Stimulated activated CD8-positive, alpha-beta memory T cell treated with anti-CD3 and anti-CD28 coated beads, Interleukin-15, amount 100 ng/mL, for 4 hours (primary cell): ENCODE measurements around the gene EFHC2.
A peak's percentile ranks its signal among the peaks of the same experiment; 100 is the strongest.
"Not testable (repeated sequence)": the region's sequence is repeated elsewhere in the genome, so short reads cannot be mapped to it uniquely, and the experiment has no call there.

Experiments
- DNase-seq, 2 donors: peaks; one replicate each; pipeline ENCODE4 v3.0.0-alpha.2; 2020; ENCODE audit warnings: low read depth in 2 of 2

Gene EFHC2

GRCh38 chrX:44291468-44292092, 51.9 kb downstream of the EFHC2 start:
- no peak for DNase-seq

GRCh38 chrX:44290718-44291117, 52.8 kb downstream of the EFHC2 start:
- DNase-seq = no peak

GRCh38 chrX:44282753-44283152, 60.7 kb downstream of the EFHC2 start:
- DNase-seq = no peak

GRCh38 chrX:44280116-44280515, 63.4 kb downstream of the EFHC2 start:
- DNase-seq = no peak

- no peak for DNase-seq
Measured at GRCh38 chrX:44274096-44274495, 69.4 kb downstream of the EFHC2 start.

GRCh38 chrX:44267861-44268260, 75.6 kb downstream of the EFHC2 start:
- no peak for DNase-seq

- DNase-seq = no peak
Measured at GRCh38 chrX:44267116-44267515, 76.4 kb downstream of the EFHC2 start.

- DNase-seq = no peak
Measured at GRCh38 chrX:44265559-44265958, 77.9 kb downstream of the EFHC2 start.

- no peak for DNase-seq
Measured at GRCh38 chrX:44264936-44265335, 78.5 kb downstream of the EFHC2 start.

- no peak for DNase-seq
Measured at GRCh38 chrX:44261286-44261685, 82.2 kb downstream of the EFHC2 start.

GRCh38 chrX:44260609-44261008, 82.9 kb downstream of the EFHC2 start:
- no peak for DNase-seq

- DNase-seq = not testable (repeated sequence)
Measured at GRCh38 chrX:44255742-44256141, 87.7 kb downstream of the EFHC2 start.

GRCh38 chrX:44253575-44253942, 89.9 kb downstream of the EFHC2 start:
- no peak for DNase-seq

GRCh38 chrX:44252688-44253574, 90.5 kb downstream of the EFHC2 start:
- peak; percentile 5 to 25 for DNase-seq

GRCh38 chrX:44247468-44247867, 96.0 kb downstream of the EFHC2 start:
- no peak for DNase-seq

- DNase-seq = no peak
Measured at GRCh38 chrX:44246826-44247225, 96.6 kb downstream of the EFHC2 start.

- DNase-seq = no peak
Measured at GRCh38 chrX:44245733-44246132, 97.7 kb downstream of the EFHC2 start.

- no peak for DNase-seq
Measured at GRCh38 chrX:44244008-44244407, 99.5 kb downstream of the EFHC2 start.

- no peak for DNase-seq
Measured at GRCh38 chrX:44241546-44241945, 101.9 kb downstream of the EFHC2 start.

- DNase-seq = no peak
Measured at GRCh38 chrX:44240036-44240435, 103.4 kb downstream of the EFHC2 start.

GRCh38 chrX:44239036-44239435, 104.4 kb downstream of the EFHC2 start:
- no peak for DNase-seq

- no peak for DNase-seq
Measured at GRCh38 chrX:44235534-44235933, 107.9 kb downstream of the EFHC2 start.

- DNase-seq = no peak
Measured at GRCh38 chrX:44234541-44234940, 108.9 kb downstream of the EFHC2 start.
